GM23338 (cell line): ENCODE measurements around the gene PTPRN2. TPM values are rescaled to one million over a fixed set of nuclear protein-coding genes. Genes with fewer than 3 reads are reported as not detected.

Experiments
- ATAC-seq: fragments of 200-7000 bp; cut with Tn5 transposase; 3 replicates; pipeline ENCODE4 v1.9.1; 2020
- DNase-seq: peaks from one replicate; pipeline ENCODE4 v3.0.0-alpha.2; 2015; ENCODE audit warnings: low spot score
- H2AFZ ChIP-seq: fragments of 200-600 bp; sonication (generic); 2 replicates; pipeline ENCODE4 v1.8.0; 2016; ENCODE audit warnings: antibody characterized with exemption, mild to moderate bottlenecking, moderate library complexity
- H3F3A ChIP-seq: fragments of 200-600 bp; sonication (generic); replicated peaks from 2 replicates; pipeline ENCODE4 v1.8.0; 2017; ENCODE audit warnings: antibody characterized with exemption, mixed run types, low read depth
- H3K27ac ChIP-seq: fragments of 200-600 bp; sonication (generic); 2 replicates; pipeline ENCODE4 v1.6.1; 2016; ENCODE audit warnings: low read depth
- H3K27me3 ChIP-seq: fragments of 200-600 bp; sonication (generic); 2 replicates; pipeline ENCODE4 v1.8.0; 2016; ENCODE audit warnings: mild to moderate bottlenecking, mixed run types, moderate library complexity; ENCODE audit not compliant: insufficient read depth
- H3K36me3 ChIP-seq: fragments of 200-600 bp; sonication (generic); 2 replicates; pipeline ENCODE4 v1.8.0; 2016; ENCODE audit warnings: mild to moderate bottlenecking; ENCODE audit not compliant: insufficient read depth
- H3K4me1 ChIP-seq: fragments of 200-600 bp; sonication (generic); 2 replicates; pipeline ENCODE4 v1.8.0; 2016; ENCODE audit warnings: mild to moderate bottlenecking, moderate library complexity; ENCODE audit not compliant: insufficient read depth
- H3K4me2 ChIP-seq: fragments of 200-600 bp; sonication (generic); 2 replicates; pipeline ENCODE4 v1.7.1; 2017; ENCODE audit warnings: mixed run types
- H3K4me3 ChIP-seq: fragments of 200-600 bp; sonication (generic); 2 replicates; pipeline ENCODE4 v1.6.1; 2016; ENCODE audit warnings: mixed run types
- H3K79me2 ChIP-seq: fragments of 200-600 bp; sonication (generic); replicated peaks from 2 replicates; pipeline ENCODE4 v1.8.0; 2017; ENCODE audit warnings: mild to moderate bottlenecking; ENCODE audit not compliant: insufficient read depth
- H3K9me2 ChIP-seq: fragments of 200-600 bp; sonication (generic); 2 replicates; pipeline ENCODE4 v1.8.0; 2017; ENCODE audit not compliant: insufficient read depth
- H4K20me1 ChIP-seq: fragments of 200-600 bp; sonication (generic); replicated peaks from 2 replicates; pipeline ENCODE4 v1.8.0; 2017; ENCODE audit warnings: mild to moderate bottlenecking; ENCODE audit not compliant: insufficient read depth
- H3K27ac Mint-ChIP-seq: 2 replicates; pipeline ENCODE4 v1.8.0; 2020; ENCODE audit warnings: inconsistent platforms, mild to moderate bottlenecking, moderate library complexity, mixed read lengths
- H3K27me3 Mint-ChIP-seq: 3 replicates; pipeline ENCODE4 v1.8.0; 2022; ENCODE audit warnings: low read depth, mild to moderate bottlenecking, moderate library complexity, mixed read lengths, inconsistent platforms; ENCODE audit not compliant: insufficient read depth, poor library complexity
- H3K36me3 Mint-ChIP-seq: 3 replicates; pipeline ENCODE4 v1.8.0; 2021; ENCODE audit warnings: low read depth, mild to moderate bottlenecking, inconsistent platforms, moderate library complexity, mixed read lengths
- H3K4me1 Mint-ChIP-seq: 3 replicates; pipeline ENCODE4 v1.8.0; 2020; ENCODE audit warnings: mild to moderate bottlenecking, inconsistent platforms, mixed read lengths
- H3K4me3 Mint-ChIP-seq: 3 replicates; pipeline ENCODE4 v1.8.0; 2021; ENCODE audit warnings: moderate library complexity, mild to moderate bottlenecking, inconsistent platforms, mixed read lengths
- H3K9me3 Mint-ChIP-seq: 3 replicates; pipeline ENCODE4 v1.8.0; 2020; ENCODE audit warnings: moderate library complexity, mild to moderate bottlenecking, inconsistent platforms, mixed read lengths
- CREB1 ChIP-seq: fragments of 250-450 bp; sonication (Bioruptor Pico); IDR thresholded peaks from 2 replicates; pipeline ENCODE4 v1.5.0; 2020; ENCODE audit warnings: low read depth, mild to moderate bottlenecking, moderate library complexity
- CTCF ChIP-seq, 2 experiments: fragments of 200-600 bp in 1 of 2; sonication (generic) in 1 of 2; conservative IDR thresholded peaks; 2 replicates each; pipeline versions ENCODE4 v1.5.1 to v1.6.1; 2016 to 2017; ENCODE audit warnings: antibody characterized with exemption in 2 of 2, low read depth in 2 of 2, mild to moderate bottlenecking in 2 of 2, moderate library complexity in 1 of 2
- EZH2phosphoT487 ChIP-seq: fragments of 200-600 bp; sonication (generic); IDR thresholded peaks from one replicate; pipeline ENCODE4 v1.8.1; 2018; ENCODE audit warnings: antibody characterized with exemption; ENCODE audit not compliant: unreplicated experiment
- ZNF462 ChIP-seq: fragments of 250-450 bp; sonication (Bioruptor Pico); IDR thresholded peaks from 2 replicates; pipeline ENCODE4 v1.5.0; 2020; ENCODE audit warnings: mild to moderate bottlenecking, moderate library complexity
- polyA plus RNA-seq: library from polyadenylated mRNA; unstranded; fragments of >200 nt; fragmentation: Nextera tagmentation; extraction: Ambion mirVana; gene quantifications from 2 replicates; pipeline ENCODE4 v1.2.1, GENCODE V29; 2016
- total RNA-seq: library from RNA; depleted of rRNA; stranded (reverse); fragments of >200 nt; shearing (Covaris generic); gene quantifications from 2 replicates; pipeline ENCODE4 v1.2.3, GENCODE V29; 2014

Gene PTPRN2
- total and polyA plus RNA-seq, 2 experiments from 2014 or later: 0.87 to 4.0 TPM

DNA sequence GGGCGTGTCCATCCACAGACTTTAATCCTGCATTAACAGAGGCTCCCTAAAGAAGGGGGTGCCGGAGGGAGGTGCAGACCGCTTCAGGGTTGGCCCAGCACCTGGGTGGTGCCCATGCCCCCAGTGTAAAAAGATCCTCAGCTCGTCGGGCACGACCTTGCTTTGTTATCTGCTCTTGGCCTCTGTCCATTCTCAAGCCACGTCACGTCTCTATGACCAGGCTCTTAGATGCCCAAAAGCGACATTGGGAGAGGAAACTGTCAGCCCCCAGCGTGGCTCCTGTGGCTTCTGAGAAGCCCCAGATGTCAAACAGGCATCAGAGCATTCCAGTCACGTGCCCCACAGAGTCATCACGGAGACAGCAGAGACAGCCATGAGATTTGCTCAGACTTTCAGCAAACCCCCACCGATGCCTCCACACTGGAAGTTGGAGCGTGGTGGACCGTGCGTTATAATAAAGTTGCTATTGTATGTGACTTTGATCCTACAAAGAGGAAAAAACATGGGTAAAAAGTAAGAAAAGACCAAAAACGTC is 55.5 kb downstream of the PTPRN2 start (continued):
- TF ChIP-seq ZNF462 (CRISPR knock-in tag): no peak

- Histone ChIP-seq H3K79me2 (no peaks in the 10 kb centered on the region), H3K9me2 (no peaks in the 10 kb centered on the region), H3K27ac (no peak overlapping the region), H3K36me3 (no peaks in the 10 kb centered on the region), H3K4me2 (no peak overlapping the region), H3K27me3 (no peaks in the 10 kb centered on the region), H3K4me3 (no peak overlapping the region), H3F3A (no peaks in the 10 kb centered on the region; the same call in 1 of the 2 replicates), H2AFZ (no peak overlapping the region), H4K20me1 (no peaks in the 10 kb centered on the region; the same call in 1 of the 2 replicates), H3K4me1 (no peaks in the 10 kb centered on the region)
- Mint-ChIP-seq H3K4me3 (no peak overlapping the region), H3K4me1 (peaks cover 2% of the 10 kb centered on the region; the same call in 2 of the 3 replicates), H3K27me3 (peaks cover 19% of the 10 kb centered on the region), H3K36me3 (peaks cover 27% of the 10 kb centered on the region), H3K9me3 (peaks cover 82% of the 10 kb centered on the region), H3K27ac (no peak overlapping the region)
- TF ChIP-seq EZH2phosphoT487: no peak
- no peak for TF ChIP-seq ZNF462 (CRISPR knock-in tag)
- TF ChIP-seq CTCF (conservative IDR thresholded peaks at IDR 0.05; ENCODE audit: low read depth in 2 of 2): no peak
- no peak for TF ChIP-seq CREB1 (CRISPR knock-in tag)
- ATAC-seq: no peak
- no peak for DNase-seq
Observed at GRCh38 chr7:158531661-158532060, 56.0 kb downstream of the PTPRN2 start.
